Peyer's patch (tissue), 4 donors: Measurements from ENCODE around the gene THAP8.

Experiments used
- CTCF ChIP-seq, 6 experiments: fragments of 450-650 bp in 4 of 6; fragments of 200-600 bp in 2 of 6; sonication (generic) in 1 of 6; IDR thresholded peaks; one replicate each; pipeline ENCODE4 v1.5.1; 2017 to 2019; ENCODE audit warnings: antibody characterized with exemption in 6 of 6, mild to moderate bottlenecking in 3 of 6, moderate library complexity in 1 of 6
- POLR2A ChIP-seq, 2 donors: fragments of 450-650 bp; IDR thresholded peaks; one replicate each; pipeline ENCODE4 v1.5.1; 2017; ENCODE audit warnings: antibody characterized with exemption in 2 of 2, mild to moderate bottlenecking in 2 of 2, moderate library complexity in 2 of 2

- TF ChIP-seq CTCF (IDR thresholded peaks at IDR 0.05) (no peak), POLR2A (IDR thresholded peaks at IDR 0.05) (no peak)
These were observed 27.8 kb downstream of the THAP8 start for GRCh38 chr19:36026091-36026876.
